ENCODE data around the gene ERC2.

ERC2 gene

DNA sequence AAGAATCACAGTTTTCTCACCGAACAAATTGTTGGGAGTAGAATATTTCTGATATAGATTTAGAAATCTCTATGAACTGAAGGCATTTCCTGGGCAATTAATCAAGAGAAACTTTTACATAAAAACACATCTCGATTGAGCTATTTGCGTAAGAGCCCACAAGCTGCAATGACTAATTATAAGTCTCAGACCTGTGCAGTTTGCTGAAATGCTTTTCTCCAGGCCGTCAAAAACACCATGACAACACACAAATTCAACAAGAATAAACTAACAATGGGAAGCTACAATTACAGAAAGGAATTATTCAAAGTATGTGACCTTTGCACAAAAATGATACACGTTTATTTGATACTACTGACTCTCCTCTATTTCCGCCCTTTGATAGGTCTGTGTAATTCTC is 499.9 kb downstream of the ERC2 start:
- TF ChIP-seq, protein P1, sequence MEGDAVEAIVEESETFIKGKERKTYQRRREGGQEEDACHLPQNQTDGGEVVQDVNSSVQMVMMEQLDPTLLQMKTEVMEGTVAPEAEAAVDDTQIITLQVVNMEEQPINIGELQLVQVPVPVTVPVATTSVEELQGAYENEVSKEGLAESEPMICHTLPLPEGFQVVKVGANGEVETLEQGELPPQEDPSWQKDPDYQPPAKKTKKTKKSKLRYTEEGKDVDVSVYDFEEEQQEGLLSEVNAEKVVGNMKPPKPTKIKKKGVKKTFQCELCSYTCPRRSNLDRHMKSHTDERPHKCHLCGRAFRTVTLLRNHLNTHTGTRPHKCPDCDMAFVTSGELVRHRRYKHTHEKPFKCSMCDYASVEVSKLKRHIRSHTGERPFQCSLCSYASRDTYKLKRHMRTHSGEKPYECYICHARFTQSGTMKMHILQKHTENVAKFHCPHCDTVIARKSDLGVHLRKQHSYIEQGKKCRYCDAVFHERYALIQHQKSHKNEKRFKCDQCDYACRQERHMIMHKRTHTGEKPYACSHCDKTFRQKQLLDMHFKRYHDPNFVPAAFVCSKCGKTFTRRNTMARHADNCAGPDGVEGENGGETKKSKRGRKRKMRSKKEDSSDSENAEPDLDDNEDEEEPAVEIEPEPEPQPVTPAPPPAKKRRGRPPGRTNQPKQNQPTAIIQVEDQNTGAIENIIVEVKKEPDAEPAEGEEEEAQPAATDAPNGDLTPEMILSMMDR (IDR thresholded peaks at IDR 0.05), result no peak

DNA sequence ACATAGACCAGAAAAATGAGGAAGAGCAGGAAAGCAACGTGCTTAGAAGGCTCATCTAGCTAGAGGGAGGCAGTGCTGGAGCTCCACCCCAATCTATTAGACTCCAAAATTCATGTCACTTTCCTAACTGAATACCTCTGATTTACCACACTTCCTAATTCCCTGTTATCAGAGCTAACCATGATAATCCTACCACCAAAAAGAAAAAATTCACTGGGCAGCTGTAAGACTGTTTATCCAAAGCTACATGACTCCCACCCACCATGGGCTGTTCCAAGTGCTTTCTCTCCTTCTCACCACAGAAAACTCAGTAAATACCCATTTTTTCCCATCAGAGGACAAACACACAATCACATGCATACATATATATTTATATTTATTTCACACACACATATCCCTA is 501.7 kb downstream of the ERC2 start:
- TF ChIP-seq, protein P1 (IDR thresholded peaks at IDR 0.05), result no peak

GRCh38 chr3:55965776-55966175 is 502.5 kb downstream of the ERC2 start:
- TF ChIP-seq, protein P1 (IDR thresholded peaks at IDR 0.05), result no peak

- TF ChIP-seq, protein P1 (IDR thresholded peaks at IDR 0.05), result no peak
Observed at GRCh38 chr3:55964491-55964985, 503.7 kb downstream of the ERC2 start.

DNA sequence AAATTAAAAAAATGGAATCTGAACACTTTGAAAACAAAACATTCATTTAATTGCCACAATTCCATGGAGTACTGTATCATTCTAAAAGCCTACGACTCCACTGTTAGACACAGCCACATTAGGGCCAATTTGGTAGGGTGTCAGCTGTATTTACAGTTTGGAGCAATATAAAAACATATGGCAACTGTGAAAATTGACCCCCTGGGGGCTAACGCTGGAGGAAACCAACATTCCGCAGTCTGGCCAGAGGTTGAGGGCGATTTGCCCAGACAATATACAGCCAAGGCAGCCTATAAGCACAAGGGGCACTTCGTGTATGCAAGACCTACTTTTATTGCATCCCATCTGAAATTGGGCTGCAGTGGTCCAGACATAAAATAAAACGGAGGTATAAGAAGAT is 504.7 kb downstream of the ERC2 start:
- TF ChIP-seq, protein P1 (IDR thresholded peaks at IDR 0.05), result no peak

GRCh38 chr3:55959471-55960080 is 508.7 kb downstream of the ERC2 start:
- TF ChIP-seq, protein P1 (IDR thresholded peaks at IDR 0.05), result no peak

DNA sequence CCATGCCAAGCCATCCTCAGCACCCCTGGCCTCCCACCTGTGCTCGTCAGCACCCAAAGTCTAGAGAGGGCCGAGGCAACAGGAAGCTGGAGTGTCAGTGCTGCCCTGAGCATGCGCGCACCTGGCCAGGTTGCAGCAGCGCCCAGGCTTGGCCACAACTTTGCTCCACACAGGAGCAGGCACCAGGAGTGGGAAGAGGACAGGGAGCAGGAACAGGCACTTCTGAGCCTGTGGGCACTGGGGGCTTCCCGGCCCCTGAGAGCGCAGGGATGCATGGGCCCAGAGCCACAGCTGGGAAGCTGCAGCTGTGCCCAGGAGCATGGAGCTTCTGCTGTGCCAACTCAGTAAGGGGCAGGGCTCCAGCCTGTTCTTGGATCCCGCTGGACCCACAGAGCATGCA is 509.7 kb downstream of the ERC2 start:
- TF ChIP-seq, protein P1 (IDR thresholded peaks at IDR 0.05), result no peak
